Panc1 (cell line): ENCODE measurements around the gene ATP11C. TPM values are rescaled to one million over a fixed set of nuclear protein-coding genes. Genes with fewer than 3 reads are reported as not detected.

Experiments
- ATAC-seq: fragments of 200-7000 bp; cut with Tn5 transposase; 2 replicates; pipeline ENCODE4 v1.9.1; 2020; ENCODE audit warnings: mild to moderate bottlenecking, moderate library complexity
- BruUV-seq: library from RNA; stranded (reverse); fragments of 400-500 nt; replicated peaks from 2 replicates; lab custom pipeline; 2021; lab: Mats Ljungman, UMichigan
- CTCF ChIA-PET: fragments of 300-600 bp; sonication (Branson Sonifier 250); formaldehyde crosslinking; loops from one replicate; lab custom pipeline; 2022; ENCODE audit warnings: antibody characterized with exemption; lab: Charles Lee
- POLR2A ChIA-PET: fragments of 300-600 bp; sonication (Branson Sonifier 250); formaldehyde crosslinking; loops from one replicate; lab custom pipeline; 2022; ENCODE audit warnings: antibody characterized with exemption; lab: Charles Lee
- DNase-seq: peaks from one replicate; pipeline ENCODE4 v3.0.0-alpha.2; 2010; ENCODE audit warnings: low read depth, low spot score
- H3K27ac ChIP-seq: 2 replicates; pipeline ENCODE4 v1.5.1; 2011; ENCODE audit warnings: mild to moderate bottlenecking, low read length, inconsistent platforms
- H3K27me3 ChIP-seq: fragments of 200-500 bp; sonication (Bioruptor generic); 2 replicates; pipeline ENCODE4 v1.6.0; 2014; ENCODE audit warnings: low read length, inconsistent platforms; ENCODE audit not compliant: control insufficient read depth, insufficient read depth
- H3K36me3 ChIP-seq: fragments of 200-500 bp; sonication (Bioruptor generic); 2 replicates; pipeline ENCODE4 v1.5.1; 2014; ENCODE audit warnings: inconsistent platforms, mild to moderate bottlenecking, low read length, moderate library complexity; ENCODE audit not compliant: control insufficient read depth, insufficient read depth
- H3K4me1 ChIP-seq: 2 replicates; pipeline ENCODE4 v1.5.1; 2011; ENCODE audit warnings: inconsistent platforms, mild to moderate bottlenecking, low read length, moderate library complexity; ENCODE audit not compliant: control insufficient read depth, insufficient read depth
- H3K4me3 ChIP-seq, 2 experiments: 2 replicates each; pipeline ENCODE4 v1.5.1; 2011 to 2012; ENCODE audit warnings: low read depth in 2 of 2, low read length in 2 of 2, mild to moderate bottlenecking in 2 of 2, inconsistent platforms in 1 of 2, moderate library complexity in 1 of 2
- H3K9me3 ChIP-seq: fragments of 200-500 bp; sonication (Bioruptor generic); 2 replicates; pipeline ENCODE4 v1.5.1; 2014; ENCODE audit warnings: low read depth, mild to moderate bottlenecking, inconsistent platforms, low read length, moderate library complexity; ENCODE audit not compliant: control insufficient read depth, insufficient read depth
- POLR2AphosphoS5 ChIP-seq: IDR thresholded peaks from 2 replicates; pipeline ENCODE4 v1.6.1; 2012; ENCODE audit warnings: mild to moderate bottlenecking, low read depth, low read length, moderate library complexity
- REST ChIP-seq, 2 experiments: IDR thresholded peaks; 2 replicates each; pipeline ENCODE4 v1.6.1; 2011 to 2012; ENCODE audit warnings: low read depth in 2 of 2, control low read depth in 1 of 2, low read length in 1 of 2, mild to moderate bottlenecking in 1 of 2, moderate library complexity in 1 of 2; ENCODE audit not compliant: insufficient read depth in 1 of 2
- SIN3A ChIP-seq: IDR thresholded peaks from 2 replicates; pipeline ENCODE4 v1.6.1; 2012; ENCODE audit warnings: low read depth, mild to moderate bottlenecking, low read length, moderate library complexity, borderline replicate concordance; ENCODE audit not compliant: insufficient read depth
- TCF7L2 ChIP-seq: IDR thresholded peaks from 2 replicates; pipeline ENCODE4 v1.6.1; 2011; ENCODE audit warnings: mild to moderate bottlenecking, low read depth, low read length, inconsistent platforms
- in situ Hi-C: cut with HindIII; loops from 2 replicates; pipeline ENCODE4 v1.10.0; 2016; ENCODE audit warnings: low sequenced_read_pairs, low pct_unique_long_range_greater_than_20kb
- intact Hi-C: fragments of 100-400 bp; cut with micrococcal nuclease; formaldehyde crosslinking; loops from one replicate; pipeline ENCODE4 v1.10.0; 2022; ENCODE audit not compliant: unreplicated experiment
- total RNA-seq: library from RNA; stranded (reverse); gene quantifications from one replicate; pipeline ENCODE4 v1.2.1, GENCODE V29; 2021; ENCODE audit not compliant: unreplicated experiment
- TF ChIP-seq, protein P1 (sequence below): fragments of 450-650 bp; IDR thresholded peaks from 2 replicates; pipeline ENCODE4 v1.5.1; 2017; ENCODE audit warnings: mild to moderate bottlenecking

ATP11C gene
- total RNA-seq, 1 experiment from 2014 or later, result 61.3 TPM

DNA sequence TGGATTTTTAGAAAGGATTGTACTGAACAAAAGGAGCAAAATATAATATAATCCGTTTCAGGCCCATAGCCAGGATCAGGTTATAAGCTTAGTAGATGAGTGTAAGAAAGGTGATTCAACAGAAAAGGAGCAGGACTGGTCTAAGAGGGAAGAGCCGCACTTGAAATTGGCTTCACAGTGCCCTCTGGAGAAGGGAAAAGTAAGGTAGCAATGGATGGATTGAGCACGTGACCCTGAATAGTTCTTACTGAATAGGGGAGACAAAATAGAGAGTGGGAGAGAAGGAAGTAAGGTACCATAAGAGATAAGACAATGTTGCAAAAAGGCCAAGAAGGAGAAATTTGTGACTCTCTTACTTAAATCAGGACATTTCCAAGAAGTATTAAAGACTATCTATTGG, 16.9 kb upstream of the ATP11C start:
- Histone ChIP-seq H3K4me3 (no peak overlapping the region), H3K9me3 (no peaks in the 10 kb centered on the region), H3K36me3 (no peaks in the 10 kb centered on the region), H3K4me1 (no peaks in the 10 kb centered on the region), H3K27me3 (no peaks in the 10 kb centered on the region; the same call in 1 of the 2 replicates), H3K27ac (no peak overlapping the region)
- POLR2A ChIA-PET, result no interaction called here
- CTCF ChIA-PET, result no interaction called here
- TF ChIP-seq, protein P1, sequence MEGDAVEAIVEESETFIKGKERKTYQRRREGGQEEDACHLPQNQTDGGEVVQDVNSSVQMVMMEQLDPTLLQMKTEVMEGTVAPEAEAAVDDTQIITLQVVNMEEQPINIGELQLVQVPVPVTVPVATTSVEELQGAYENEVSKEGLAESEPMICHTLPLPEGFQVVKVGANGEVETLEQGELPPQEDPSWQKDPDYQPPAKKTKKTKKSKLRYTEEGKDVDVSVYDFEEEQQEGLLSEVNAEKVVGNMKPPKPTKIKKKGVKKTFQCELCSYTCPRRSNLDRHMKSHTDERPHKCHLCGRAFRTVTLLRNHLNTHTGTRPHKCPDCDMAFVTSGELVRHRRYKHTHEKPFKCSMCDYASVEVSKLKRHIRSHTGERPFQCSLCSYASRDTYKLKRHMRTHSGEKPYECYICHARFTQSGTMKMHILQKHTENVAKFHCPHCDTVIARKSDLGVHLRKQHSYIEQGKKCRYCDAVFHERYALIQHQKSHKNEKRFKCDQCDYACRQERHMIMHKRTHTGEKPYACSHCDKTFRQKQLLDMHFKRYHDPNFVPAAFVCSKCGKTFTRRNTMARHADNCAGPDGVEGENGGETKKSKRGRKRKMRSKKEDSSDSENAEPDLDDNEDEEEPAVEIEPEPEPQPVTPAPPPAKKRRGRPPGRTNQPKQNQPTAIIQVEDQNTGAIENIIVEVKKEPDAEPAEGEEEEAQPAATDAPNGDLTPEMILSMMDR, result no peak
- TF ChIP-seq POLR2AphosphoS5 (no peak), REST (IDR thresholded peaks at IDR 0.05; ENCODE audit: insufficient read depth in 1 of 2, low read depth in 2 of 2, low read length in 1 of 2) (no peak), SIN3A (no peak), TCF7L2 (no peak)
- in situ Hi-C loops, result no loop called here
- BruUV-seq, result no TSS peak
- DNase-seq, result no peak
- intact Hi-C loops, result no loop called here
- ATAC-seq, result no peak

DNA sequence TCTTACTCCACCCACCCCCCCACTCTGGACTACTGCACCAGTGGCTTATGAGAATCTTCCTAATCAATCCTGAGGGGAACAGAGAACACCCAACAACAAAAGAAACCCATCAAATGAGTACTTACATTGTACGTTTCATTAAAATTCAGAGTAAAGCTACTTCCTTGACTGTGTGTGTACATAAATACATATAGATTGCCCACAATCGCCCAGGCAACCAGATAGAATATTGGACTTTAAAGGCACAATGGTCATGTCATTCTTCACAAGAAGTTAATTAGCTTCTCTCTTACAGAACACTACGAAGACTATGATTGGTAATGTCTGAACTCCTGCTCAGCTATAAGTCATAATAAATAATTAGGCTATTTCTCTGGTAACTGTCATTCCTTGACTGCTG, 12.2 kb upstream of the ATP11C start:
- no peaks in the 10 kb centered on the region for H3K36me3 ChIP-seq
- TF ChIP-seq TCF7L2, result no peak
- TF ChIP-seq, protein P1, result no peak
- TF ChIP-seq SIN3A, result no peak
- TF ChIP-seq REST (IDR thresholded peaks at IDR 0.05; ENCODE audit: insufficient read depth in 1 of 2, low read depth in 2 of 2, low read length in 1 of 2), result no peak
- no peak for TF ChIP-seq POLR2AphosphoS5
- H3K4me1 ChIP-seq, result no peaks in the 10 kb centered on the region
- BruUV-seq, result no TSS peak
- intact Hi-C loops, result no loop called here
- H3K27me3 ChIP-seq, result no peaks in the 10 kb centered on the region; the same call in 1 of the 2 replicates
- no peak overlapping the region for H3K4me3 ChIP-seq
- DNase-seq (no peak), ATAC-seq (no peak)
- POLR2A ChIA-PET, result interaction anchor here (0.6 kb wide), 1 partner anchor 1764 kb away, joined by 4 read pairs; no protein-coding TSS in a partner anchor
- no peaks in the 10 kb centered on the region for H3K9me3 ChIP-seq
- CTCF ChIA-PET, result no interaction called here
- no peak overlapping the region for H3K27ac ChIP-seq
- in situ Hi-C loops, result no loop called here
